ENCODE measurements around the gene ENOSF1.

Gene ENOSF1

DNA sequence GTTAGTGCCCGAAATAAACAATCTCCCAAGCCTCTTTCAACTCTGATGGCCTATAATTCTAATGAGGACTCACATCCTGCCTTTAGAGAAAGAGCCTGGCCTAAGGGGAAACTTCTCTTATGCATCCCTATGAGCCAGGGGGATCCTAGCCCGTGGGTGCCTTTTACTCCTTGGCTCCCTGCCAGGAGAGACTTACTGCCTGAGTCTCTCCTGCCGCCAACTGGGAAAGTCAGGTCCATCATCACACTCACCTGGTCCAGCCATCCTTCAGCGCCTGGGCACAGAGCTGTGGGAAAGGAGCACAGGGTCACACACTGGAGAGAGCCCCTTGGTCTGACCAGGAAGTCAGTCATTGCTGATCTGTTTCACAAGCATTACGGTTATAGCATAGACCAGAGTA, 24.1 kb downstream of the ENOSF1 start:
- no peaks in the 10 kb centered on the region for H3K79me2 ChIP-seq (ENCODE audit: insufficient read depth, low read length)
- H3K36me3 ChIP-seq (ENCODE audit: low read length): no peaks in the 10 kb centered on the region
- no peak overlapping the region for H2AFZ ChIP-seq (ENCODE audit: low read depth, low read length, severe bottlenecking)
- no peaks in the 10 kb centered on the region for H3F3A ChIP-seq (ENCODE audit: insufficient read depth)
- no peaks in the 10 kb centered on the region for H3K9me2 ChIP-seq (replicated peaks; ENCODE audit: insufficient read depth, low read length)
- TF ChIP-seq, protein P1, sequence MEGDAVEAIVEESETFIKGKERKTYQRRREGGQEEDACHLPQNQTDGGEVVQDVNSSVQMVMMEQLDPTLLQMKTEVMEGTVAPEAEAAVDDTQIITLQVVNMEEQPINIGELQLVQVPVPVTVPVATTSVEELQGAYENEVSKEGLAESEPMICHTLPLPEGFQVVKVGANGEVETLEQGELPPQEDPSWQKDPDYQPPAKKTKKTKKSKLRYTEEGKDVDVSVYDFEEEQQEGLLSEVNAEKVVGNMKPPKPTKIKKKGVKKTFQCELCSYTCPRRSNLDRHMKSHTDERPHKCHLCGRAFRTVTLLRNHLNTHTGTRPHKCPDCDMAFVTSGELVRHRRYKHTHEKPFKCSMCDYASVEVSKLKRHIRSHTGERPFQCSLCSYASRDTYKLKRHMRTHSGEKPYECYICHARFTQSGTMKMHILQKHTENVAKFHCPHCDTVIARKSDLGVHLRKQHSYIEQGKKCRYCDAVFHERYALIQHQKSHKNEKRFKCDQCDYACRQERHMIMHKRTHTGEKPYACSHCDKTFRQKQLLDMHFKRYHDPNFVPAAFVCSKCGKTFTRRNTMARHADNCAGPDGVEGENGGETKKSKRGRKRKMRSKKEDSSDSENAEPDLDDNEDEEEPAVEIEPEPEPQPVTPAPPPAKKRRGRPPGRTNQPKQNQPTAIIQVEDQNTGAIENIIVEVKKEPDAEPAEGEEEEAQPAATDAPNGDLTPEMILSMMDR (IDR thresholded peaks at IDR 0.05; ENCODE audit: insufficient read depth, low read length, poor library complexity, severe bottlenecking): no peak
- no peak overlapping the region for H3K4me2 ChIP-seq (ENCODE audit: low read depth, low read length, poor library complexity, severe bottlenecking)
- H3K4me3 ChIP-seq (ENCODE audit: insufficient read depth, low read length, poor library complexity, severe bottlenecking): no peak overlapping the region
- H4K20me1 ChIP-seq (ENCODE audit: low read depth, low read length): no peaks in the 10 kb centered on the region
- H3K9me3 ChIP-seq (ENCODE audit: insufficient read depth, low read length): no peaks in the 10 kb centered on the region
- H3K27me3 ChIP-seq (ENCODE audit: low read length): no peaks in the 10 kb centered on the region
- no peak overlapping the region for H3K9ac ChIP-seq (ENCODE audit: low read length)
- no peak overlapping the region for H3K27ac ChIP-seq (ENCODE audit: low read depth, low read length)

DNA sequence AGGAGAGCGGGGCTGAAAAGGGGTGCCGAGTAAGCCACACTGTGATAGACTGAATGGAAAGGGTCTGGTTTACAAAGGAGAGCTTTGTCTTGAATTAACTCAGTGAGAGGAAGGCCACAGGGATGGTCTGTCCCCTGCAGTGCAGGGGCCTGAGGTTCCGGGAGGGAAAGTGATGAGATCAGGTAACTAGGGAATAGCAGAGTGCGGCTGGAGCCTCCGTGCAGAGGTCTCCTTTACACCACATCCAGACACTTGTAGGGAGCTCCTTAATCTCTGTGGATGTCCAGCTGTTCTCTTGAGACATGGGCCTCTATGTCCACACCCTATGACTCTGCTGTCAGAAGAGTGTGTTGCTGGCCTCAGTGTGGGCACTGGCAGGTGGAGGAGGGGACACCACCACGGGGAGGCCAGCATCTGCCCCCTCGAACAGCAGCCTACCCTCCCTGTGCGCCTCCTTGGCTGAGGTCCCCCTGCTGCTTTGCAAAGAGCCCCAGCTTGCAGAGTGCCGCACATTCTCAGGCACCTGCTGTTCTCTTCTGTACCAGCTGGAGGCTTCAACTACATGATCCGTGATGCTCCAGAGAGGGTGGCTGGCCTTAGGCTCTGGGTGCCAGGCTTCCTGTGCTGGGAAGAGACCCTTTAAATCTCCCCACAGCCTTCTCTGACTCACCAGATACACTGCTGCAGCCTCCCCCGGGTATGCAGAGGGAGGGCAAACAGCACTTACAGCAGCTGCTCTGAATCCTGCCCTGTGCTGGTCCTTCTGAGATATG, 25.9 kb downstream of the ENOSF1 start:
- no peak overlapping the region for H3K4me2 ChIP-seq (ENCODE audit: low read depth, low read length, poor library complexity, severe bottlenecking)
- H2AFZ ChIP-seq (ENCODE audit: low read depth, low read length, severe bottlenecking): no peak overlapping the region
- H3K27me3 ChIP-seq (ENCODE audit: low read length): no peaks in the 10 kb centered on the region
- TF ChIP-seq, protein P1 (IDR thresholded peaks at IDR 0.05; ENCODE audit: insufficient read depth, low read length, poor library complexity, severe bottlenecking): no peak
- TF ChIP-seq EZH2phosphoT487 (conservative IDR thresholded peaks at IDR 0.05; ENCODE audit: low read length): no peak
- H3K9me3 ChIP-seq (ENCODE audit: insufficient read depth, low read length): no peaks in the 10 kb centered on the region
- no peaks in the 10 kb centered on the region for H3K36me3 ChIP-seq (ENCODE audit: low read length)
- no peaks in the 10 kb centered on the region for H3K9me2 ChIP-seq (replicated peaks; ENCODE audit: insufficient read depth, low read length)
- no peak overlapping the region for H3K4me3 ChIP-seq (ENCODE audit: insufficient read depth, low read length, poor library complexity, severe bottlenecking)
- no peaks in the 10 kb centered on the region for H3F3A ChIP-seq (ENCODE audit: insufficient read depth)
- H3K27ac ChIP-seq (ENCODE audit: low read depth, low read length): no peak overlapping the region
- no peaks in the 10 kb centered on the region for H3K79me2 ChIP-seq (ENCODE audit: insufficient read depth, low read length)
- no peak overlapping the region for H3K9ac ChIP-seq (ENCODE audit: low read length)
- H4K20me1 ChIP-seq (ENCODE audit: low read depth, low read length): no peaks in the 10 kb centered on the region

DNA sequence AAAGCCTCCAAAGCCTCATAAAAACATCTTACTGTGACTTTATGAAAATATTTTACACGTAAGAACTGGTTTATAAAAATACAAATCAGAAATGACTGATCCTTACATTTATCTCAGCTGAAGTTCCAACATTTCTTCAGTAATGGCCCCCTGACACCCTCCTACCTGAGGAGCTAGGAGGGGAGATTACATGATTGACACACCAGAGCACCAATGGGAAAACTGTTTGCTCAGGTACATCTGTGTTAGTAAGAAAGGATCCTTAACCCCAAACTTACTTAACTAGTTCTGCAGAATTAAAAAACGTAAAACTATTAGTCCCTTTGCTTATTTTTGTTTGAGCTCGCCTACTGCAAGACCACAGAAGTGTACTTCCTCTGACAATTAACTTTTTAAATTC, 27.0 kb downstream of the ENOSF1 start:
- Histone ChIP-seq H3K36me3 (ENCODE audit: low read length) (no peaks in the 10 kb centered on the region), H3K9ac (ENCODE audit: low read length) (no peak overlapping the region), H3K27me3 (ENCODE audit: low read length) (no peaks in the 10 kb centered on the region), H3F3A (ENCODE audit: insufficient read depth) (no peaks in the 10 kb centered on the region), H3K4me2 (ENCODE audit: low read depth, low read length, poor library complexity, severe bottlenecking) (no peak overlapping the region), H3K79me2 (ENCODE audit: insufficient read depth, low read length) (no peaks in the 10 kb centered on the region), H3K9me2 (replicated peaks; ENCODE audit: insufficient read depth, low read length) (no peaks in the 10 kb centered on the region), H2AFZ (ENCODE audit: low read depth, low read length, severe bottlenecking) (no peak overlapping the region), H3K27ac (ENCODE audit: low read depth, low read length) (no peak overlapping the region), H4K20me1 (ENCODE audit: low read depth, low read length) (no peaks in the 10 kb centered on the region), H3K4me3 (ENCODE audit: insufficient read depth, low read length, poor library complexity, severe bottlenecking) (no peak overlapping the region), H3K9me3 (ENCODE audit: insufficient read depth, low read length) (no peaks in the 10 kb centered on the region)
- TF ChIP-seq, protein P1 (IDR thresholded peaks at IDR 0.05; ENCODE audit: insufficient read depth, low read length, poor library complexity, severe bottlenecking): no peak
- TF ChIP-seq EZH2phosphoT487 (conservative IDR thresholded peaks at IDR 0.05; ENCODE audit: low read length): no peak

All from SU-DHL-6 (cell line).